H1 (cell line): ENCODE data around the gene ASTN2. TPM values are rescaled to one million over a fixed set of nuclear protein-coding genes. Genes with fewer than 3 reads are reported as not detected.

Experiments
- CTCF ChIA-PET: fragments of 300-600 bp; sonication (Branson Sonifier 250); formaldehyde crosslinking; loops from one replicate; lab custom pipeline; 2021; ENCODE audit not compliant: partially characterized antibody; lab: Charles Lee
- POLR2A ChIA-PET: fragments of 300-600 bp; sonication (Branson Sonifier 250); formaldehyde crosslinking; loops from one replicate; lab custom pipeline; 2021; ENCODE audit warnings: inconsistent platforms; ENCODE audit not compliant: partially characterized antibody; lab: Charles Lee
- DNase-seq, 2 experiments: peaks; one replicate each; pipeline versions ENCODE4 v3.0.0 to v3.0.0-alpha.2; 2010 to 2022; ENCODE audit warnings: low spot score in 2 of 2, low read depth in 1 of 2, mixed read lengths in 1 of 2
- FAIRE-seq: peaks from 2 replicates; lab custom pipeline; 2011; peaks lifted over from hg19 to GRCh38; lab: Jason Lieb, UNC
- H2AFZ ChIP-seq: 2 replicates; pipeline ENCODE4 v1.8.1; 2012; ENCODE audit warnings: low read length, inconsistent platforms
- H2AK5ac ChIP-seq: 2 replicates; pipeline ENCODE4 v1.6.1; 2013; ENCODE audit warnings: low read depth, low read length
- H2BK120ac ChIP-seq: replicated peaks from 2 replicates; pipeline ENCODE3; 2013; ENCODE audit warnings: low read depth, low read length, inconsistent platforms
- H2BK12ac ChIP-seq: 2 replicates; pipeline ENCODE4 v1.6.1; 2013; ENCODE audit warnings: low read depth, low read length
- H2BK15ac ChIP-seq: 2 replicates; pipeline ENCODE4 v1.6.1; 2013; ENCODE audit warnings: low read length
- H2BK20ac ChIP-seq: 2 replicates; pipeline ENCODE4 v1.6.1; 2013; ENCODE audit warnings: low read length
- H2BK5ac ChIP-seq: 2 replicates; pipeline ENCODE4 v1.6.1; 2013; ENCODE audit warnings: low read depth, low read length
- H3K14ac ChIP-seq: 2 replicates; pipeline ENCODE4 v1.6.1; 2013; ENCODE audit warnings: inconsistent platforms; ENCODE audit not compliant: insufficient read length
- H3K18ac ChIP-seq: 2 replicates; pipeline ENCODE4 v1.6.1; 2013; ENCODE audit warnings: low read length; ENCODE audit errors: extremely low read depth
- H3K23ac ChIP-seq: 2 replicates; pipeline ENCODE4 v1.6.1; 2013; ENCODE audit warnings: inconsistent platforms; ENCODE audit not compliant: insufficient read length
- H3K23me2 ChIP-seq: 2 replicates; pipeline ENCODE4 v1.6.1; 2013; ENCODE audit warnings: low read depth, low read length
- H3K27ac ChIP-seq: 2 replicates; pipeline ENCODE4 v1.6.1; 2011; ENCODE audit warnings: low read depth, low read length, inconsistent platforms
- H3K27me3 ChIP-seq, 4 experiments: replicated peaks in 1 of 4; 1 replicate in 1 of 4; 2 replicates in 3 of 4; pipeline versions ENCODE4 v1.6.1 to v1.8.1; 2011 to 2013; ENCODE audit warnings: low read length in 3 of 4, mild to moderate bottlenecking in 3 of 4, inconsistent platforms in 2 of 4, mixed read lengths in 2 of 4, moderate library complexity in 1 of 4; ENCODE audit not compliant: control insufficient read depth in 3 of 4, insufficient read depth in 3 of 4; ENCODE audit errors: extremely low read depth in 1 of 4
- H3K36me3 ChIP-seq, 4 experiments: 2 replicates each; pipeline versions ENCODE4 v1.6.1 to v1.8.1; 2011 to 2013; ENCODE audit warnings: mild to moderate bottlenecking in 4 of 4, low read length in 3 of 4, moderate library complexity in 2 of 4, control low read depth in 1 of 4, inconsistent platforms in 1 of 4; ENCODE audit not compliant: insufficient read depth in 4 of 4, control insufficient read depth in 2 of 4
- H3K4ac ChIP-seq: replicated peaks from 2 replicates; pipeline ENCODE3; 2013; ENCODE audit warnings: low read length, low read depth, mixed read lengths, inconsistent platforms; ENCODE audit not compliant: insufficient read length
- H3K4me1 ChIP-seq, 4 experiments: replicated peaks in 1 of 4; 1 replicate in 1 of 4; 2 replicates in 3 of 4; pipeline versions ENCODE4 v1.6.1 to v1.8.1; 2011 to 2013; ENCODE audit warnings: low read length in 3 of 4, inconsistent platforms in 2 of 4, mixed read lengths in 1 of 4; ENCODE audit not compliant: insufficient read depth in 4 of 4, control insufficient read depth in 3 of 4
- H3K4me2 ChIP-seq, 2 experiments: 2 replicates each; pipeline versions ENCODE4 v1.6.1 to v1.8.1; 2011 to 2013; ENCODE audit warnings: low read depth in 2 of 2, low read length in 2 of 2, control low read depth in 1 of 2, inconsistent platforms in 1 of 2, mild to moderate bottlenecking in 1 of 2; ENCODE audit not compliant: insufficient read depth in 1 of 2
- H3K4me3 ChIP-seq, 4 experiments: fragments of 200-600, 300-600 bp in 1 of 4; sonication (generic), shearing (Covaris generic), sonication (Bioruptor Twin) in 1 of 4; 2 replicates each; pipeline versions ENCODE4 v1.5.1 to v1.8.1; 2011 to 2016; ENCODE audit warnings: low read length in 4 of 4, low read depth in 3 of 4, control low read depth in 2 of 4, inconsistent platforms in 2 of 4, mild to moderate bottlenecking in 2 of 4, mixed read lengths in 1 of 4, moderate library complexity in 1 of 4; ENCODE audit not compliant: insufficient read depth in 2 of 4; ENCODE audit errors: extremely low read depth in 1 of 4
- H3K56ac ChIP-seq: replicated peaks from 2 replicates; pipeline ENCODE3; 2013; ENCODE audit warnings: low read depth, mild to moderate bottlenecking, mixed read lengths, low read length, inconsistent platforms; ENCODE audit not compliant: insufficient read length
- H3K79me1 ChIP-seq: 2 replicates; pipeline ENCODE4 v1.6.1; 2013; ENCODE audit warnings: low read depth, low read length, control low read depth
- H3K79me2 ChIP-seq, 2 experiments: 2 replicates each; pipeline versions ENCODE4 v1.6.1 to v1.8.1; 2012 to 2013; ENCODE audit warnings: low read length in 2 of 2, mild to moderate bottlenecking in 2 of 2, inconsistent platforms in 1 of 2; ENCODE audit not compliant: insufficient read depth in 2 of 2, control insufficient read depth in 1 of 2
- H3K9ac ChIP-seq, 4 experiments: replicated peaks in 1 of 4; 1 replicate in 1 of 4; 2 replicates in 3 of 4; pipeline versions ENCODE4 v1.6.1 to v1.8.1; 2011 to 2013; ENCODE audit warnings: low read depth in 3 of 4, low read length in 3 of 4, control low read depth in 2 of 4, mild to moderate bottlenecking in 2 of 4, moderate library complexity in 2 of 4, inconsistent platforms in 1 of 4; ENCODE audit errors: extremely low read depth in 1 of 4
- H3K9me3 ChIP-seq, 2 experiments: 2 replicates each; pipeline versions ENCODE4 v1.6.1 to v1.8.1; 2012 to 2013; ENCODE audit warnings: mild to moderate bottlenecking in 2 of 2, moderate library complexity in 2 of 2, control low read depth in 1 of 2, inconsistent platforms in 1 of 2, low read depth in 1 of 2, low read length in 1 of 2, mixed read lengths in 1 of 2; ENCODE audit not compliant: insufficient read depth in 2 of 2
- H4K20me1 ChIP-seq, 2 experiments: replicated peaks in 1 of 2; 2 replicates each; pipeline versions ENCODE3 to v1.8.1; 2011 to 2013; ENCODE audit warnings: inconsistent platforms in 2 of 2, low read length in 2 of 2, mild to moderate bottlenecking in 1 of 2; ENCODE audit not compliant: insufficient read depth in 2 of 2, control insufficient read depth in 1 of 2
- H4K5ac ChIP-seq: 2 replicates; pipeline ENCODE4 v1.6.1; 2013; ENCODE audit warnings: low read length, low read depth, mixed read lengths, inconsistent platforms; ENCODE audit not compliant: insufficient read length
- H4K8ac ChIP-seq: 2 replicates; pipeline ENCODE4 v1.8.0; 2013; ENCODE audit warnings: mild to moderate bottlenecking, moderate library complexity, low read length, inconsistent platforms; ENCODE audit not compliant: insufficient read depth; ENCODE audit errors: extremely low read depth
- H4K91ac ChIP-seq: replicated peaks from 2 replicates; pipeline ENCODE3; 2013; ENCODE audit warnings: low read length, mixed read lengths, inconsistent platforms; ENCODE audit not compliant: insufficient read length
- CHD2 ChIP-seq: IDR thresholded peaks from 2 replicates; pipeline ENCODE4 v1.6.1; 2012; ENCODE audit warnings: low read length, improper control_type of control experiment
- RNF2 ChIP-seq: fragments of 200-900, 300-1000 bp; sonication (generic); IDR thresholded peaks from 2 replicates; pipeline ENCODE4 v1.7.1; 2016; ENCODE audit warnings: borderline replicate concordance, low read depth, mild to moderate bottlenecking, antibody characterized with exemption, low read length; ENCODE audit not compliant: poor library complexity, severe bottlenecking; ENCODE audit errors: missing control alignments
- SP1 ChIP-seq: IDR thresholded peaks from 2 replicates; pipeline ENCODE4 v1.6.1; 2011; ENCODE audit warnings: low read depth, low read length
- WGBS, 2 experiments: shearing (Covaris generic) in 1 of 2; methylation state at CpG; one replicate each; pipeline versions ENCODE4 v1.1.6 to v1.1.7; 2013 to 2015; ENCODE audit warnings: low lambda C conversion rate in 2 of 2, mixed read lengths in 2 of 2, inconsistent platforms in 1 of 2, low coverage in 1 of 2, missing lambda C conversion rate in 1 of 2; ENCODE audit not compliant: insufficient replicate concordance in 2 of 2, insufficient coverage in 1 of 2, insufficient read length in 1 of 2; ENCODE audit errors: extremely low coverage in 1 of 2, missing lambda C conversion rate in 1 of 2; 5-methylcytosine and 5-hydroxymethylcytosine counted together
- polyA plus RNA-seq, 7 experiments: library from polyadenylated mRNA; depleted of rRNA in 3 of 7; stranded (reverse) in 5 of 7; unstranded in 2 of 7; fragments of >200 nt in 5 of 7; fragments of 200-250 nt in 2 of 7; gene quantifications; 1 replicate in 5 of 7; 2 replicates in 1 of 7; 4 replicates in 1 of 7; pipeline versions ENCODE4 v1.2.1 to v1.2.3, GENCODE V29; 2011 to 2013; ENCODE audit warnings: missing spikeins in 2 of 7, mixed read lengths in 2 of 7
- total RNA-seq: library from RNA; stranded (reverse); fragmentation: NEBNext Ultra II Directional; extraction: Animal tissue kit (Norgen Biotek cat#: 25700); gene quantifications from 2 replicates; pipeline ENCODE4 v1.2.1, GENCODE V29; 2021

Gene ASTN2
- total and polyA plus RNA-seq, 2 of the 8 experiments (the other 6 are each of a cell fraction or from before 2014, with no cell fraction given): 8.2 to 13.7 TPM

DNA sequence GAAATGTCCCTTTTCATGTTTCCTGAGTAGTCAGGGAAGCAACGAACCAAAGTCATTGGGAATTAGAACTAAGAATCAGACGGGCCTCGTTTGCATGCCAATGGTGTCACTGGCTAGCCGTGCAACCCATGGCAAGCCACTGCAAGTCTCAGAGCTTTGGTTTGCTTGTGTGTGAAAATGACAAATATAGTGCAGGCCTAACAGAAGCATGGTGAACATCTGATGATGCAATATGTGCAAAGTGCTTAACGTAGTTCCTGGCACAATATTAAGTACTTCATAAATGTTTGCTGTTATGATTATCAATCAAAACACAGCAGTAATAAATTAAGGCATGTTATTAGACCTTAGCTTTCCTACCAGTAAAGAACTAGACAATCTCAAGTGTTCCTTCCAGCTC is 845.7 kb downstream of the ASTN2 start:
- Histone ChIP-seq H2BK20ac (no peak overlapping the region), H3K27ac (no peak overlapping the region), H3K9ac (no peak overlapping the region), H3K9me3 (no peaks in the 10 kb centered on the region), H2AFZ (no peak overlapping the region), H2BK120ac (no peak overlapping the region), H3K4me2 (no peak overlapping the region), H2BK15ac (no peak overlapping the region), H4K91ac (no peak overlapping the region), H3K79me1 (no peaks in the 10 kb centered on the region), H3K23ac (no peak overlapping the region), H4K5ac (no peak overlapping the region), H3K18ac (no peak overlapping the region), H4K8ac (no peak overlapping the region), H3K4ac (no peak overlapping the region), H3K23me2 (no peaks in the 10 kb centered on the region), H2AK5ac (no peak overlapping the region), H3K14ac (no peak overlapping the region), H4K20me1 (peaks cover 2 to 5% of the 10 kb centered on the region in 2 experiments), H3K4me1 (peaks cover 0 to 3% (median under 1%) of the 10 kb centered on the region in 4 experiments; a peak in 3 of 7 replicates), H2BK5ac (no peak overlapping the region), H3K79me2 (no peaks in the 10 kb centered on the region), H3K4me3 (no peak overlapping the region), H3K56ac (no peak overlapping the region), H2BK12ac (no peak overlapping the region), H3K27me3 (no peaks in the 10 kb centered on the region), H3K36me3 (no peaks in the 10 kb centered on the region)
- WGBS, 2 experiments: 74% methylated on average over 5 of the region's 5 CpGs; no CpG with 5 or more reads in 1 of the 2 experiments
- ChIA-PET POLR2A (no interaction called here), CTCF (interaction anchor here (0.9 to 5.3 kb wide), 8 partner anchors 15 to 436 kb away, joined by 3 to 38 read pairs (median 4); partner anchors contain the start of gene PAPPA)
- DNase-seq: no peak
- no peak for FAIRE-seq
- no peak for TF ChIP-seq SP1
- TF ChIP-seq RNF2: no peak
- TF ChIP-seq CHD2: no peak
